Fibroblast of lung (primary cell): ENCODE measurements around the gene SPTB.

Experiments used
- CTCF ChIP-seq, 2 donors: IDR thresholded peaks in 1 of 2; conservative IDR thresholded peaks in 1 of 2; 1 replicate in 1 of 2; 2 replicates in 1 of 2; pipeline ENCODE4 v1.5.1; 2011 to 2012; ENCODE audit warnings: low read length in 2 of 2, control low read depth in 1 of 2, inconsistent platforms in 1 of 2, low read depth in 1 of 2, mild to moderate bottlenecking in 1 of 2
- EZH2 ChIP-seq: IDR thresholded peaks from 2 replicates; pipeline ENCODE4 v1.5.1; 2012; ENCODE audit warnings: low read length, control low read depth, mild to moderate bottlenecking; ENCODE audit errors: missing control alignments

GRCh38 chr14:64786296-64787149, 93.2 kb downstream of the SPTB start:
- TF ChIP-seq CTCF (conservative IDR thresholded peaks at IDR 0.05 in 1 of 2, IDR thresholded peaks at IDR 0.05 in 1 of 2; ENCODE audit: low read depth in 1 of 2, low read length in 2 of 2) = no peak
- TF ChIP-seq EZH2 = no peak
